Posterior cingulate gyrus (tissue), 11 donors: ENCODE measurements around the gene SEPTIN12.

Source experiments
- DNase-seq, 10 donors: peaks; one replicate each; pipeline versions ENCODE4 v3.0.0 to v3.0.0-alpha.2; 2020 to 2021; ENCODE audit warnings: mixed read lengths in 3 of 10
- intact Hi-C: fragments of 100-400 bp; cut with DNase I; formaldehyde crosslinking; loops from one replicate; pipeline ENCODE4 v1.15.1; 2023

The SEPTIN12 gene

GRCh38 chr16:4787627-4788482, at the start of gene SEPTIN12:
Gene SEPTIN12, minus strand, starts transcription at chr16:4788345. Its CDS starts 700 bp downstream, at chr16:4787645.
- peak in 1 of 10 donors; percentile 53 for DNase-seq
- intact Hi-C loops, result no loop called here

- DNase-seq, result no peak
- intact Hi-C loops, result no loop called here
Observed at GRCh38 chr16:4836727-4837126, 48.6 kb upstream of the SEPTIN12 start.

- intact Hi-C loops, result no loop called here
- no peak for DNase-seq
Observed at GRCh38 chr16:4833584-4833983, 45.4 kb upstream of the SEPTIN12 start.

GRCh38 chr16:4832698-4833343, 44.7 kb upstream of the SEPTIN12 start:
- intact Hi-C loops, result no loop called here

GRCh38 chr16:4831616-4832015, 43.5 kb upstream of the SEPTIN12 start:
- DNase-seq, result no peak
- intact Hi-C loops, result no loop called here

More at GRCh38 chr16:4832698-4833343, 44.7 kb upstream of the SEPTIN12 start:
- no peak for DNase-seq

GRCh38 chr16:4830408-4830807, 42.3 kb upstream of the SEPTIN12 start:
- intact Hi-C loops, result no loop called here
- no peak for DNase-seq

GRCh38 chr16:4828567-4829321, 40.6 kb upstream of the SEPTIN12 start:
- intact Hi-C loops, result no loop called here
- DNase-seq, result no peak

- no peak for DNase-seq
- intact Hi-C loops, result no loop called here
Observed at GRCh38 chr16:4826980-4827379, 38.8 kb upstream of the SEPTIN12 start.

GRCh38 chr16:4826526-4826925, 38.4 kb upstream of the SEPTIN12 start:
- intact Hi-C loops, result no loop called here

GRCh38 chr16:4825196-4825595, 37.1 kb upstream of the SEPTIN12 start:
- no peak for DNase-seq
- intact Hi-C loops, result no loop called here

More at GRCh38 chr16:4826526-4826925, 38.4 kb upstream of the SEPTIN12 start:
- peak in 1 of 10 donors; percentile 21 for DNase-seq

- intact Hi-C loops, result no loop called here
- DNase-seq, result peak in 1 of 10 donors; percentile 81
Observed at GRCh38 chr16:4820652-4821051, 32.5 kb upstream of the SEPTIN12 start.

GRCh38 chr16:4814542-4815173, 26.5 kb upstream of the SEPTIN12 start:
- intact Hi-C loops, result no loop called here
- peak in 2 of 10 donors; percentile 30 to 67 for DNase-seq

- no peak for DNase-seq
- intact Hi-C loops, result no loop called here
Observed at GRCh38 chr16:4814046-4814445, 25.9 kb upstream of the SEPTIN12 start.

- intact Hi-C loops, result no loop called here
Observed at GRCh38 chr16:4813251-4814003, 25.3 kb upstream of the SEPTIN12 start.

GRCh38 chr16:4811773-4812172, 23.6 kb upstream of the SEPTIN12 start:
- intact Hi-C loops, result no loop called here
- DNase-seq, result peak in 1 of 10 donors; percentile 74

More at GRCh38 chr16:4813251-4814003, 25.3 kb upstream of the SEPTIN12 start:
- DNase-seq, result peak in 2 of 10 donors; percentile 32 to 83

- DNase-seq, result no peak
- intact Hi-C loops, result no loop called here
Observed at GRCh38 chr16:4811242-4811641, 23.1 kb upstream of the SEPTIN12 start.

GRCh38 chr16:4806280-4806679, 18.1 kb upstream of the SEPTIN12 start:
- peak in 1 of 10 donors; percentile 27 for DNase-seq
- intact Hi-C loops, result no loop called here

- DNase-seq, result peak in 2 of 10 donors; percentile 33 to 61
- intact Hi-C loops, result no loop called here
Observed at GRCh38 chr16:4805231-4805630, 17.1 kb upstream of the SEPTIN12 start.
